IPS-15b (cell line): ENCODE data around the gene PRRG2.

Experiments used
- H3K27me3 ChIP-seq: one replicate; pipeline ENCODE4 v1.6.1; 2013; ENCODE audit warnings: low read length; ENCODE audit not compliant: control insufficient read depth, insufficient read depth
- H3K36me3 ChIP-seq: one replicate; pipeline ENCODE4 v1.6.1; 2013; ENCODE audit warnings: low read length; ENCODE audit not compliant: control insufficient read depth, insufficient read depth
- H3K4me1 ChIP-seq: one replicate; pipeline ENCODE4 v1.6.1; 2013; ENCODE audit warnings: mild to moderate bottlenecking, low read length; ENCODE audit not compliant: control insufficient read depth, insufficient read depth
- H3K4me3 ChIP-seq: one replicate; pipeline ENCODE4 v1.5.1; 2013; ENCODE audit warnings: low read depth, low read length
- H3K9ac ChIP-seq: one replicate; pipeline ENCODE4 v1.6.1; 2013; ENCODE audit warnings: low read depth, mild to moderate bottlenecking, low read length
- H3K9me3 ChIP-seq: one replicate; pipeline ENCODE4 v1.6.1; 2013; ENCODE audit warnings: mild to moderate bottlenecking, low read length; ENCODE audit not compliant: control insufficient read depth, insufficient read depth

PRRG2 gene

GRCh38 chr19:49581007-49581508, at the start of gene PRRG2:
Gene PRRG2 (plus strand): TSS chr19:49581316. CDS start chr19:49583220, 1,904 bp downstream.
- H3K4me1 ChIP-seq = peaks cover 10% of the 10 kb centered on the region
- no peaks in the 10 kb centered on the region for H3K27me3 ChIP-seq
- H3K36me3 ChIP-seq = no peaks in the 10 kb centered on the region
- H3K9ac ChIP-seq = peak within 1 kb of the TSS; percentile 98
- no peaks in the 10 kb centered on the region for H3K9me3 ChIP-seq
- H3K4me3 ChIP-seq = peak within 1 kb of the TSS; percentile 99

DNA sequence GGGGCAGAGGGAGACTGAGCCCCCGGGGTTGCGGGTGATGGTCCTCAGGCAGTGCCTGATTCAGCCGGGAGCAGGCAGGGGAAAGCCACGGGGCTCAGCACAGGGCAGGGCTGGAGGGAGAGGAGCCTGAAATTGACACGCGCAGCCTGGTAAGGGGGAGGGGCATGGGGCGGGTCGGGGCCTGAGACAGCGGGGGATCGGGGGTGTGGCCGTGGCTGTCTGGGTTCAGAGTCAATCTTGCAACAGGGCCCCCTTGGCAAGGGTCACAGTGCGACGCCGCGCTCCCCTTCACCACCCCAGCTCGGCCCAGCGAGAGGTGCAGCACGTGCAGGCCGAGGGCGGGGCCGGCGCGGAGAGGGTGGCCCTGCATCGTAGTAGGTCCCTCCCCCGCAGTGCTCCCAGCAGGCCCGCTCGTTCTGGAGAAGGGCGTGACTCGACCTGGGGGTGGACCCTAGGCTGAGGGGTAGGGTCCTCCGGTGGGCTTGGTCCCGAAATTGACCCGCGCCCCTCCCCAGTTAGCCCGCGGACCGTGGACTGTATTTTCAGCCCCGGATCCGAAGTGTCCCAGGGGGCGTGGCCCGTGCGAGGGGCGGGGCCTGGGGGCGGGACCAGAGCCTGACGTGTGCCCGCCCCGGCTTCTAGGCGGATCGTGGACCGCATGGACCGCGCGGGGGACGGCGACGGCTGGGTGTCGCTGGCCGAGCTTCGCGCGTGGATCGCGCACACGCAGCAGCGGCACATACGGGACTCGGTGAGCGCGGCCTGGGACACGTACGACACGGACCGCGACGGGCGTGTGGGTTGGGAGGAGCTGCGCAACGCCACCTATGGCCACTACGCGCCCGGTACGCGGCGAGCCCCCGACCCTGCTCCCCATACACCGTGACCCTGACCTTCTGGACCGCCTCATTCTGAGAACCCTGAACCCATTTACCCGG, 47.3 kb upstream of the PRRG2 start:
- peaks cover 5% of the 10 kb centered on the region for H3K36me3 ChIP-seq
- no peaks in the 10 kb centered on the region for H3K27me3 ChIP-seq
- no peaks in the 10 kb centered on the region for H3K9me3 ChIP-seq
- H3K9ac ChIP-seq = no peak overlapping the region
- peak overlapping the region; percentile 79 for H3K4me3 ChIP-seq
- H3K4me1 ChIP-seq = peaks cover 4% of the 10 kb centered on the region

- Histone ChIP-seq H3K4me3 (peak overlapping the region; percentile 79), H3K9ac (no peak overlapping the region), H3K4me1 (peaks cover 4% of the 10 kb centered on the region), H3K9me3 (no peaks in the 10 kb centered on the region), H3K27me3 (no peaks in the 10 kb centered on the region), H3K36me3 (peaks cover 8% of the 10 kb centered on the region)
These were observed 46.3 kb upstream of the PRRG2 start for GRCh38 chr19:49534632-49535385.

DNA sequence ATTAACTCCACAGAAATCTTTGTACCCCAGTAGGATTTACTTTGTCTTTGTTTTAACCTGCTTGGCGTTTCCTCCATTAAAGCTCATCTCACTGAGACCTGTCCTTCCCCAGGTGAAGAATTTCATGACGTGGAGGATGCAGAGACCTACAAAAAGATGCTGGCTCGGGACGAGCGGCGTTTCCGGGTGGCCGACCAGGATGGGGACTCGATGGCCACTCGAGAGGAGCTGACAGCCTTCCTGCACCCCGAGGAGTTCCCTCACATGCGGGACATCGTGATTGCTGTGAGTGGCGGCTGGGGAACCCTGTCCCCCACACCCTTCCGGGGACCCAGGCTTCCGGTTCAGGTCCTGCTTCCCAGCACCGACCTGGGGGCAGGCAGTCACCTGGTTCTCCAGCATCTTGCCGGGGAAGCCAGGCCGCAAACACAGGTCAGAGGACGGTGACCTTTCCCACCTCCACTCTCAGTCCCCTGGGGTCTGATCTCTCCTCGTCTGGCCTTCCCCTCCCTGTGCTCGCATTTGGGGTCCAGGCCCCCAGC, 44.1 kb upstream of the PRRG2 start:
- Histone ChIP-seq H3K9ac (no peak overlapping the region), H3K36me3 (peaks cover 9% of the 10 kb centered on the region), H3K27me3 (no peaks in the 10 kb centered on the region), H3K4me3 (no peak overlapping the region), H3K9me3 (no peaks in the 10 kb centered on the region), H3K4me1 (peaks cover 4% of the 10 kb centered on the region)

GRCh38 chr19:49538643-49539042, 42.5 kb upstream of the PRRG2 start:
- Histone ChIP-seq H3K4me1 (peaks cover 4% of the 10 kb centered on the region), H3K4me3 (no peak overlapping the region), H3K36me3 (peaks cover 13% of the 10 kb centered on the region), H3K27me3 (no peaks in the 10 kb centered on the region), H3K9me3 (no peaks in the 10 kb centered on the region), H3K9ac (no peak overlapping the region)

- Histone ChIP-seq H3K4me3 (no peak overlapping the region), H3K36me3 (peaks cover 13% of the 10 kb centered on the region), H3K9ac (no peak overlapping the region), H3K4me1 (peaks cover 3% of the 10 kb centered on the region), H3K9me3 (no peaks in the 10 kb centered on the region), H3K27me3 (no peaks in the 10 kb centered on the region)
These were observed 41.7 kb upstream of the PRRG2 start for GRCh38 chr19:49539192-49539952.

DNA sequence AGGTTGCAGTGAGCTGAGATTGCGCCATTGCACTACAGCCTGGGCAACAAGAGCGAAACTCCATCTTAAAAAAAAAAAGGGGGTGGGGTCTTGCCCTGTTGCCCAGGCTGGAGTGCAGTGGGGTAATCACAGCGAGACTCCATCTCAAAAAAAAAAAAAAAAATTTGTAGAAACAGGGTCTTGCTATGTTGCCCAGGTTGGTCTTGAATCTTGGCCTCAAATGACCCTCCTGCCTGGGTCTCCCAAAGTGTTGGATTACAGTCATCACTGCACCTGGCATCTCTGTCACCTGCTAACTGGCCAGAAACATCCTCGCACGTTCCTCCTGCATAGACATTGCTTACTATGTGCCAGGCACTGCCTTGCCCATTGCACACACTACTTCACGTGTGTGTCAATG, 39.2 kb upstream of the PRRG2 start:
- H3K4me1 ChIP-seq = no peaks in the 10 kb centered on the region
- peaks cover 12% of the 10 kb centered on the region for H3K36me3 ChIP-seq
- H3K4me3 ChIP-seq = no peak overlapping the region
- H3K9me3 ChIP-seq = no peaks in the 10 kb centered on the region
- H3K27me3 ChIP-seq = no peaks in the 10 kb centered on the region
- H3K9ac ChIP-seq = no peak overlapping the region

GRCh38 chr19:49542446-49542845, 38.7 kb upstream of the PRRG2 start:
- Histone ChIP-seq H3K9ac (no peak overlapping the region), H3K27me3 (no peaks in the 10 kb centered on the region), H3K4me1 (no peaks in the 10 kb centered on the region), H3K9me3 (no peaks in the 10 kb centered on the region), H3K36me3 (peaks cover 8% of the 10 kb centered on the region), H3K4me3 (no peak overlapping the region)

DNA sequence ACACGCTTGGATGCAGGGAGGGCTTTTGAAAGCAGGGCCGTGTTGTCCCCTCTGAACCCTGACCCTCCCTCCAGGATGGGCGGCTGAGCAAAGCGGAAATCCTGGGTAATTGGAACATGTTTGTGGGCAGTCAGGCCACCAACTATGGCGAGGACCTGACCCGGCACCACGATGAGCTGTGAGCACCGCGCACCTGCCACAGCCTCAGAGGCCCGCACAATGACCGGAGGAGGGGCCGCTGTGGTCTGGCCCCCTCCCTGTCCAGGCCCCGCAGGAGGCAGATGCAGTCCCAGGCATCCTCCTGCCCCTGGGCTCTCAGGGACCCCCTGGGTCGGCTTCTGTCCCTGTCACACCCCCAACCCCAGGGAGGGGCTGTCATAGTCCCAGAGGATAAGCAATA, 38.1 kb upstream of the PRRG2 start:
- no peak overlapping the region for H3K9ac ChIP-seq
- no peaks in the 10 kb centered on the region for H3K9me3 ChIP-seq
- no peaks in the 10 kb centered on the region for H3K4me1 ChIP-seq
- no peak overlapping the region for H3K4me3 ChIP-seq
- H3K36me3 ChIP-seq = peaks cover 8% of the 10 kb centered on the region
- no peaks in the 10 kb centered on the region for H3K27me3 ChIP-seq

DNA sequence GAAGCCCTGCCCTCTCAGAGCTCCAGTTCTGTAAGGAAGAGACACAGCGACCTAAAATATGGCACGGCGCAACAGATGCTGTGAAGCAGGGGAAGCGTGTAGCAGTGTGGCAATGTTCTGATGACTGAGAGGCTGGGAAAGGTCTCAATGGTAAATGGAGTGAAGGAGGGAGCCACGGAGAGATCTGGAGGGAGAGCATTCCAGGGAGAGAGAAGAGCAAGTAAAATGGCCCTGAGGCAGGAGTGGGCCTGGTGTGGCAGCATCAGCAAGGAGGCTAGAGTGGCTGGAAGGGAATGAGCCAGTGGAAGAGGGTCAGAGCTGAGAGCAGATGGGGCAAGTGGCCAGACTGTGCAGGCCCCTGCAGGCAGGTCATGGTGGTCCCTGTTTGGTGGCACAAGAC, 37.0 kb upstream of the PRRG2 start:
- H3K4me1 ChIP-seq = no peaks in the 10 kb centered on the region
- H3K4me3 ChIP-seq = no peak overlapping the region
- no peaks in the 10 kb centered on the region for H3K9me3 ChIP-seq
- no peak overlapping the region for H3K9ac ChIP-seq
- H3K27me3 ChIP-seq = no peaks in the 10 kb centered on the region
- H3K36me3 ChIP-seq = peaks cover 7% of the 10 kb centered on the region
